ENCODE measurements around the gene IL17C.

Gene IL17C

DNA sequence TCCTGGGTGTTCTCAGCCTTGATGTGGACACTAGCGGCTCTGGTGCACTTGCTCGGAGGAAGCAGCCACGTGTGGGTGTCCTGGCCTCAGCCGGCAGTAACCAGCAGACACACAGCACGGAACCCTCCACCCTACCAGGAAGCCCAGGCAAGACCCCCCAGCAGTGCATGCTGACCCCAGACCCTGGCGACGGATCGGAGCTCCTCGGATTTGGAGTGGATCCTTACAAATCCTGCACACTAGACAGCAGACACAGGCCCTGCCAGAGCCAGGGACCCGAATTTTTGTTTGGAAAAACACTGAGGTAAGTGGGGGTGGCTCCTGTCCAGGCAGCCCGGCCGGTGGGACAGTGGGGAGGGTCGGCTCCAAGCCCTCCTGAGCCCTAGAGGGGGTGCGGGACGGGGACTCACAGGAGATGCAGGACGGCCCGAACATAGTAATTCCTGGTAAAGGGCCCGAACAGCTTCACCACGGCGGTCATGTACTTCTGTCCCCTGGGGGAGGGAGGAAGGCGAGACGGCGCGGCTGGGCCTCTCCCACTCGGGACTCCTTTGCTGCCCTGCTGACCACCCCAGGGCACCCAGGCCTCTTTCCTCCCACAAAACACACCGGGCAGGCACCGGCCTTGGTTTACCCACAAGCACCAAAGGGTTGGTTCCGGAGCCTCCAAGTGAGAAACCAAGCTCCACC, 8.1 kb downstream of the IL17C start:
- DNase-seq (ENCODE audit: low read depth), result no peak

DNA sequence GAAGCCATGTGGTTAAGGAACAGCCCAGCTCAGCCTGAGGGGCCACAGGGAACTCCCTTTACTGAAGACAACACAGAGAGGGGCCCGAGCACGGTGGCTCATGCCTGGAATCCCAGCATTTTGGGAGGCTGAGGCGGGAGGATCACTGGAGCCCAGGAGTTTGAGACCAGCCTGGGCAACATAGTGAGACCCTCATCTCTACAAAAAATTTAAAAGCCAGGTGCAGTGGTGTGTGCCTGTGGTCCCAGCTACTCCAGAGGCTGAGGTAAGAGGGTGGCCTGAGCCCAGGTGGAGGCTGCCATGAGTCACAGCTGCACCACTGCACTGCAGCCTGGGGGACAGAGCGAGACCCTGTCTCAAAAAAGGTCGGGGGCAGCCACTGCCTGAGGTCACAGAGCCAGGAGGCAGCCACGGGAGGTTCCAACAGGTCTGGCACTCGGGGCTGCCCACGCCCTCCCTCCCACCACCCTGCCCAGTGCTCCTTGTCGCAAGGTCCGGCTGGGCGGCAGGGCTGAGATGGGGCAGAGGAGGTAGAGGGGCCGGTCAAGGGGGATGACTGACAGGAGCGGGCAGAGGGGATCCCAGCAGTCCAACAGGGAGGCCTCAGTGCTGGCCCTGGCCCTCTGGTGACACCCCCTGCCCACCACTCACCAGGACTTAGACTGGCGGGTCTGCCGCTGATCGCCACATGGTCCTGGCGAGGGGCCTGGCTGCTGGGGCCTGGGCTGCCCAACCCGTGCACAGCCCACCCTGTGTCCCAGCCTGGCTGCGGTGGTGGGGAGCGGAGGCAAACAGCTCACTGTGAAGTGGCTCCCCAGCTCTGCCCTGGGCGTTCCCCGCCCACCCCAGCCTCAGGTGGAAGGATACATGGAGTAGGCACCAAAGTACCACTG, 9.1 kb downstream of the IL17C start:
- DNase-seq (ENCODE audit: low read depth), result no peak

DNA sequence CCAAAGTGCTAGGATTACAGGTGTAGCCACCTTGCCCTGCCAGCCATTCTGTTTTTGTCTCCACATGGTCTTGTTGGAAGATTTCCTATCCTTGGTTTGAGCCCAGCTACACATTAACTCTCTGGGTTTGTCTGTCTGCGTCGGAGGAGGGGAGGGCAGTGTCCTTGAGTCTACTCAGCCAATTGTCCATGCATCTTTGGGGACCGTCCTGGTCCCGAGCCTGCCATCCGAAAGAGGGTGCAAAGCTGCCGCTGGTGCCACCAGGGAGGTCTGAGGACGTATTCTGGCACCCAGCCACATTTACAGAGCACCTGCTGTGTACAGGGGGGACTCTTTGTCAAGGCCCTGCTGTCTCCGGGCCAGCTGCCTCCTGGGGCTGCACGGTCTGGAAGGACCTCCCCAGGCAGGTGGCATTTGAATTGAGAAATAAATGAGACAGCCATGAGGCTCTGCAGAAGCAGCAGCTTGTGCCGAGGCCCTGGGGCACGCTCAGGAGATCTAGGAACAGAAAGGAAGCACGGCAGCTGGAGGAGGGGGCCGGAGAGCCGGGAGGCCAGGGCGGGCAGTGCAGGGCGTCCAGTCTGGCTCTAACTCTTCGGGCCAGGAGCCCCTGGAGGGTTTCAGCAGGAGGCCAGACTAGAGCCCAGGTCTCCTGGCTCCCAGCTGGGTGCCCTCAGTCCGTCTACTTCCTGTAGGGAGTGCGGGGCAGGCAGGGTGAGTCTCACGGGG, 11.0 kb downstream of the IL17C start:
- DNase-seq (ENCODE audit: low read depth), result no peak

DNA sequence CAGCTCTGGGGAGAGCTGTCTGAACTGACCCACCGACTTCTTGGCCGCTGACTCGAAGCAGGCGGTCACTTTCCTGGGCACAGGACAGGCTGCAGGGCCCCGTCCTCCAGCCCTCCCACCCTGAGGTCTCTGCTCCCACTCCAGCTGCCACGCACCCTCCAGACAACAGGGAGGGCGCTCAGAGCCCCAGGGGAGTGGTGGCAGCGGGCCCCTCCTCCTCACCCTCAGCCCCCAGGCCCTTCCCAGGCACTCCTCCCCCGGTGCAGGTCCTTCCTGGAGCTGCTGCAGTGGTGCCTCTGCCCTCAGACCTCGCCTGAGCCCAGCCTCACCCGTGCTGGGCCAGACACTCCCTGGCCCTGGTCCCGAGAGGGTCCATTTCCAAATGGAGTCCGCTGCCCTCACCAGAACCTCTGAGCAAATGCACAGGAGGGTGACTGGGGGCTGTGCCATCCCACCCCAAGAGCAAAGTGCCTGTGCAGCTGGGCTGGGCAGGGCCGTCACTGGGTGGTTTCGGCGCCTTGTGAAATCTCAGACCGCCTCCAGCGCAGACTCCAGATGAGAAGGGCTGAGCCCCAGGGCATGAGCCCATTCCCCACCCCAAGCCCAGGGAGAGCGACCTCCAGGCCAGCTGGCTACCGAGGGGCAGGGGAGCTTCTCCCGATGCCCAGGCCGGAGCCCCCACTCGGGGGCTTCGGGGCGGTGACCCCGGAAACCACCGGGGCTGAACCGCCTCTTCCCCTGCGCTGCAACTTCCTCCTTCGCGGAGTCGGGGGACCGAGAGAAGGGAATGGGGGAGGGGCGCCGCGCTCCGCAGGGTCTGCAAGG, 11.8 kb downstream of the IL17C start:
- no peak for DNase-seq (ENCODE audit: low read depth)

DNA sequence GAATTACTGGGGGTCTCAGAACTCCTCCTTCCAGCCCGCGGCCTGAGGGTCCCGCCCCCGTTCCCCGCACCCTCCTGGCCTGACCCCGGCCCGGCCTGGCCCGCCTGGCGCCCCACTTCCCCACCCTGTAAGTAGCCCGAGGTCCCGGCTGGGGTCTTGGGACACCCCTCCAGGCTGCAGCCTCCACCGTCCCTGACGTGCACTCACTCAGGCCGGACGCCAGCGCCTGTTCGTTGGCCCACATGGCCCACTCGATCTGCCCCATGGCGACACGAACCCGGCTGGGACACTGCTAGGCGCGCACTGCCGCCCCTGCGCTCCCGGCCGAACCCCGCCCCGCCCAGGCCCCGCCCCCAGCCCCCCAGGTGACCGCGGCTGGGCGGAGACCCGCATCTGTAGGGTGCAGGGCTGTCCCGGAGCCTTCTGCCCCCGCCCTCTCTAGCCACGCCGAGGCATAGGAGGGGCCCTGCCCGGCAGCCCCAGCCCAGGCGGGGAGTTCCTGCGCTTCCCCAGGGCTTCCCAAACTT, 12.4 kb downstream of the IL17C start, which contains the start of gene CYBA:
TSS of gene CYBA (minus strand) at position 305 of the 527 bp plus-strand sequence. CDS start at position 265, 40 bp downstream.
- DNase-seq (ENCODE audit: low read depth), result peak; percentile 18

DNA sequence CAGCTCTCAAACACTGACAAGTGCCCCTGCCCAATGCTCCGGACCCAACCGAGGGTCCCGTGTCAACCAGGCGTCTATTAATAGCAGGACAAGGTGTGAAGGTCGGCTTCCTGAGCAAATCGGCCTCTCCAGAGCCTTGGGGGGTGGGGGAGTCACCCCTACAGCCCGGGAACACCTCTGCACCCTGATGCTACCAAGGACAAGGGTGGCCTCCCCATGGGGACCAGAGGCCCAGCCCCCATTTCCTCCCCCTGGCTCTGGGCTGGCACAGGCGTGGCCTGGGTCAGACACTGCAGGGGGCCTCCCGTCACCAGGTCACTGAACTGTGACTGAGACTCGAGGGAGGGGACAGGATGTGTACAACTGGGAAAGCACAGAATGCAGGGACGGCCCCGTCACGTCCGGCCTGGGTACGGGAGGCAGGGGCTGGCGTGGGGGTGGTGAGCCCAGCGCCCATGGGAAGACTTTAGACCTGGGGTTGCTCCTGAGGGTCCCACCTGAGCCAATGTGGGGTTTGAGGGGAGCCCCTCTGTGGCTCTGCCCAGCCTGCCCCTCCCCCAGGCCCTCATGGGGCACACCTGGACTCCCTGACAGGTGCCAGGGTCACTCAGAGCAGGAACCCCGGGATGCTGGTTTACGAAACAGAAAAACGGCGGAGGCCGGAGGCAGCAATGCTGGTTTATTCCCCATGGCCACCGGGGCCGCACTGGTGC, 13.1 kb downstream of the IL17C start:
- no peak for DNase-seq (ENCODE audit: low read depth)

DNA sequence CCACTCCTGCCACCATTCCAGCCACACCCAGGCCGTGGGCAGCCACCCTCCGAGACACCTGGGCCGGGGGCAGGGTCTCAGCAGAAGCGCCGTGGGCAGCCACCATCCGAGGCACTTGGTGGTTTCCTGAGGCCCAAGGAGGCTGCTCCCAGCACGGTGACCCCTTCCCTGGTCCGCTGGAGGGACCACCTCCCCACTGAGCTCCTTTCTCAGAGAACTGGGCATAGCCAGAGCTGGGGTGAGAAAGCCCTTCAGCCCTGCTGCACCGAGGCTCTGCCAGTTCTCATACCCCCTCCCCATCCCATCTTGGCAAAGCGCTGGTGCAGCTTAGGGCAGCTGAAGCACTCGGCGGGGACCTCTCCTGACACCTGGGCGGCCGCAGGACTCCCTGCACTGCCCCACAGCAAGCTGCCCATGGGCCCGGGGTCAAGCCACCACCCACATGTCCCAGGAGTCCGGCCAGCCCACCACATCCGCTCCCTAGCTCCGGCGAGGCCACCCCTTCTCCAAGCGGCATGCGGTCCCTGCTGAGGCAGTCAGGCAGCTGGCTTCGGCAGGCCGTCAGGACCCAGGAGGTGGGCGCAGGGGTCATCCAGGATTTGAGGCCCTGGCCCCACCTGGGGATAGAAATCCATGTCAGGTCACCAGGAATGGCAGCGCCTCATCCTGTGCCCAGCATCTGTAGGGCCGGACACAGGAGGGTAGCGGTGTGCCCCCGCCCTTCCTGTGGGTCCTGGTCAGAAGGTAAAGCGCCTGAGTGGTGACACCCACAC, 13.8 kb downstream of the IL17C start:
- no peak for DNase-seq (ENCODE audit: low read depth)

DNA sequence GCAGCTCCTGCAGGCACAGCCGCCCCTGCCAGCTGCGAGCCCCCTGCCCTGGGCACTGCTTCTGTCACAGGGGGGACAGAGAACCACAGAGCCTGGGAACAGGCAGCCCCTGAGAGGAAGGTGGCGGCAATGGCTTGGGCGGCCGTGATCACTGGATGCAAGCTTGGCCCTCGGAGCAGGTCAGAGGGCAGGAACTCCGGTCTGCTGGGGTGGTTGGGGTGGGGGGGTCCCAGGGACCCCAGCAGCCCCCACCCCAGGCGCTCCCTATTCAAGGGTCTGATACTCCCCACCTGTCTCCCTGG, 14.3 kb downstream of the IL17C start:
- DNase-seq (ENCODE audit: low read depth), result no peak

DNA sequence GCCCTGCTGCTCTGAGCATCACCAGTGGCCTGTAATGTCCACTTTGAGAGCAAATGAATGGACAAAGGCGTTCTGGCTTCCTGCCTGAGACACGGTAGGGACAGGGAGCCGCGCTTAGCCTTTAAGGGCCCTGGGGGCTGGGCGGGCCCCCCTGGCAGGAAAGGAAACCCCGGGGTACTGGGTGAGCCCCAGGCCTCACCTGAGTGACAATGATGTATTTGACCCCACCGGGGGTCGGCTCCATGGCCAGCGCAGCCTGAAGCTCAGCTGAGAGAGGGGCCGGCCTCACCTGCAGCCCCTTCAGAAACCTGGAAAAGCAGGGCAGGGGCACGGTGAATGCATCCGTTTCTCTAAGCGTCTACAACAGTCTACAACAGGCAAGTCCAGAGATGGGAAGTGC, 14.7 kb downstream of the IL17C start:
- no peak for DNase-seq (ENCODE audit: low read depth)

DNA sequence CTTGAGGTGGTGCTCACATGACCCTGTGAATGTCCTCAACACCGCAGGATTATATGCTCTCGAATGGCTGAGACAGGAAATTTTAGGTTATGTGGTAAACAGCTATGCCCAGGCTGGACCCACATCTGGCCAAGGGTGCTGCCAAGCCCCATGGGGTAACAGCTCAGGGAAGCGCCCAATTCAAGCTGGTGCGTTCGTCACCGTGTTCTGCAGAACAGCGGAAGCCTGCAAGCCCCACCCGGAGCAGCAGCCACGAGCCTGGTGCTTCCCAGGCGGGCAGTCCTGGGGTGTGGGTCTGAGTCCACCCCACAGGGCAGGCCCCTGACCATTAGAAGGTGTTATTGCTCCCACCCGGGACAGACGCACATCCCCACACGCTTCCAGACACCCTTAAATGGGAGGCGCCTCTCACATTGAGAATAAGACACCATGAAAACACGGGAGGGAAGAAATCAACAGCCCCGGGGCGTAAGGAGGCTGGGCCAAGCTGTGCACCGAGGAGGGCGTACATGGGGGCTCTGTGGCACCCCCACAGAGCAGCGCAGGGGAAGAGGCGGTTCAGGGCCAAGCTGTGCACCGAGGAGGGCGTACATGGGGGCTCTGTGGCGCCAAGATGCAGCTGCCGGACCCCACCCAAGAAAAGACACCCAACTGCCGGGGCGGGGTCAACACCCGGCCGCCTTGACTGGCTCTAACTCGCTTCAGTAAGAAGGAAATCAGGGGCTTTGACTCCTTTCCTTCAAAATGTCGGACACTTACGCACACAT, 15.4 kb downstream of the IL17C start:
- no peak for DNase-seq (ENCODE audit: low read depth)

DNA sequence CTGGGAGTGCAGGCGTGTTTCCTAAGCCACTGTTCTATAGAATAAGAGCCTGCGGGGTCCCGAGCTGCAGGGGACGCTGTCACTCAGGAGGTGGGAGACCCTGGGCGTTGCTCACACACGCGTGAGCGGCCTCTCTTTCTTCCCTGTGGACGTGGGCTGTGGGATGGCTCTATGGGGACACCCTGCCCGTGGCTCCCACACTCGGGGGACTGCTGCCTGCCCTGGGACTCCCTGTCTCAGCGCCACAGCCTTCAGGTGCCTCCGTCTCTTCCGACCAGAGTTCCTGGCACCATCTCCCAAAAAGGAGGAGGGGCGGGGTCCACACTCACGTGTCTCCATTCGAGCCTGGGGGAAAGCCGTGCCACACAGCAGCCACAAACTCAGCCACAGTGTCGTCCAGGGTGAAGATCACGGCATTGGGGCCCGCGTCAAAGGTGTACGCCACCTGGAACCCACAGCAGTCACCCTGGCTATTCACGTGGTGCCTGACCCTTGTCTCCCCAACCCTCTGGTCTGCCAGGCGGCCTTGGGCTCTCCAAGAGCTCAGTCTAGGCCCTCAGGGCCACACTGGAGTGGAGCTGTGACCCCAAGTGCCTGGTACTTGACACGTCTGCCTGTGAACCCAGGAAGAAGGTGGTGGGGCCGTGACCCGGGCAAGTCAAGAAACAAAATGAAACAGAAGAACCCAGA, 16.1 kb downstream of the IL17C start:
- DNase-seq (ENCODE audit: low read depth), result no peak

DNA sequence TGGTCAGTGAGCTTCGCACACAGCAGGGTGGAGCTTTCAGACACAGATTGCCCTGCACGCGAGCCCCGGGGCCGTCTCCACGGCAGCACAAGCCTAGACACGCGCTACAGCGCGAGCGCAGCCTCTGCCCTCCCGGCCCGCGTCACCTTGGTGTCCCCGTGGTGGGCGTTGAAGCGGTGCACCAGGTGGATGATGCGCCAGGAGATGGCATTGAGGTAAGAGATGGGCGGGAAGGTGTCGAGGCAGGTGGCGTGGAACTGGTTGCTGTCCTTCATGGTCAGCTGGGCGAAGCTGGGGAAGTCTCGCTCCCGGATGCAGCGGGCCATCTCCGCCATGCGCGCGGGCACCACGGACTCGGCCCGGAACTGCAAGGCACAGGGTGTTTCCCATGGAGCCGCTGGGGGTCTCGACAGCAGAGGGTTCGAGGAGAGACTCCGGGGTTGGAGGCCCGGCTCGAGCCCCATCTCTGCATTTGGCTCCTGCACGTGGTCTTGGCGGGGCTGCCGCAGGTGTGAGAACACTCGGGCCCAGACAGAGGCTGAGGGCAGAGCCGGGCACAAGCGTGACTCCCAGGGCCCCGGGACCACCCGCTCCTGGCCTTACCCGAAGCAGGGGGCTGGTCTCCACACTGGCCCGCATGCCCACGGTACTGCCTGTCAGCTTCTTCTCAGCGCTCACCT, 16.8 kb downstream of the IL17C start:
- DNase-seq (ENCODE audit: low read depth), result no peak

DNA sequence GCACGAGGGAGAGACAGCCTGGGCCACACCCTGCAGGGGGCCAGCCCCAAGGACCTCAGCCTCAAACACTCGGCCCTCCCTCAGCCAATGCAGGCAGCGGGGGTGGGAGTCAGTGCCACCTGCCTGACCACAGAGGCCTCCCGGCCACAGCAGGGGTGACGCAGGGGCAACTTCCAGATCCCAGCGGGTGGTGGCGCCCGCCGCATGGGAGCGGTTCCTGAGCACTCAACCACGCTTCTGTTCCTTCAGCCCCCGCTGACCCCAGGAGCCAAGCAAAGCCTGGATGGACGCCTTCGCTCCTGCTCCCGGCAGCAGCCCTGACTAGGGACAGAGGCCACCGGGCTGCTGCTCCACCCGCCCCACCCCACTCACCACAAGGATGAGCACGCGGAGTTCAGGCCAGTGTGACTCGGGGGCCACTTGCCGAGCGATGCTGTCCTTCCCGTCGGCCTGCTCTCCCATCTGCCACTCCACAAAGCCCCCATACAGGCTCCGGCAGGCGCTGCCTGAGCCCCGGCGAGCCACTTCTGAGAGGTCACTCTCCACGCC, 17.4 kb downstream of the IL17C start:
- DNase-seq (ENCODE audit: low read depth), result no peak

DNA sequence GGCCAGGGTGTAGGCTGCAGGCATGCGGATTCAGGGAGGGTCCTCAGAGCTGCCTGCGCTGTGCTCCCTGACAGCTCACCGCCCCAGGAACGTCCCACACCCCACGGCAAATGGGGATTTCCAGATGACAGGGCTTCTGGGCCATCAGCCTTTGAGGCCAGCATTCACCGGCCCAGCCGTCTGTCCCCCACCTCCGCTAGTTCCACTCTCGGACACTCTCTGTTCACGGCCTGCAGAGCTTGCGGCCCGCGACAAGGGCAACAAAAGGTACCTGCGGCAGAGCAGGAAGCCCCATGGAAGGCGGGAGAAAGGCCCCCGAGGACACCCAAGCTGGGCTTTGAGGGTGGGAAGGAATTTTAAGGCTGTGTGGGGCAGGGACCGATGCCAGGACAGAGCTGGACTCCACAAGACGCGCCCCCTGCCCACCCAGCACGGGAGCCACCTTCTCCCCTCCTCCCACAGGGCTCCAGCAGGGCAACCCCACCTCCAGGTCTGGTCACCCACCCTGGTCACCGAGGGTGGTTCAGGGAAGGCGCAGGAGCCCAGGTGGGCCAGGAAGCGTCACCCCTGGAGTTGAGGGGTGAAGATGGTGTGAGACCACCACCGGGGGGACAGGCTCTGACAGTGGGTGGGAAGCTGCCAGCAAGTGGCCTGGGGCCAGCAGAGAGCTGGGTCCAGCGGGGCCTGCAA, 18.1 kb downstream of the IL17C start:
- no peak for DNase-seq (ENCODE audit: low read depth)

DNA sequence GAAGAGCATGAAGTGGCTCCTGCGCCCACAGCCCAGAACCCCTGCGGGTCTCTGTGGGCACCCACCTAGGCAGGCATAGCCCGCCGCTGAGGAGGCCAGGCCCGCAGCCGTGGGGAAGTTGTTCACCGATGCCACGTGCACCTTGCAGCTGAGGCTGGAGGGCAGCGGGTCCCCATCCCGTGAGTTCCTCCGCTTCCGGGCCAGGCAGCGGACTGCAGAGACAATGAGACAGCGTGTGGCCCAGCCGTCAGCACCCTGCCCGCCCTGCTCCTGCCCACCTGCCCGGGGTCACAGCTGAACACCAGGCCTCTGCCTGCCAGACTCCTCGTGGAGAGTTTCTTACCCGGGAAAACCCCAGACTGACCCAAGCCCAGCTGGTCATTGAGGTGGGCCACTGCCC, 19.0 kb downstream of the IL17C start:
- no peak for DNase-seq (ENCODE audit: low read depth)

DNA sequence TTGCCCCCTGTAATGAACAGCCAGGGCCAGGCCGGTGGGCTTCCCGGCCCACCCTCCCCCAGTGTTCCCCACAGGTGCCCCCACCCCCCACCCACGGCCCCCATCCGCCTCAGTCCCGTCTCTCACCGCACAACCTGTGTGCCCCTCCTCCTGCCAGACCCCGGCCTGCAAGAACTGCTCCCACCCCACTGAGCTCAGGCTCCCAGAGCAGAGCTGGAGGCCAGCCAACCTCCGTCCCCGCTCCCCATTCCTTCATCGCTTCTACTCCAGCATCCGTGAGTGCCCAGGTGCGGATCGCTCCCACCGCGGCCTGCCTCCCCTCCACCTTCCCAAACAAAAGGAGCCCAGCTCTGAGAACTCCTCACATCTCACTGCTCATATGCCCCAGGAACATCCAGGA, 20.3 kb downstream of the IL17C start:
- DNase-seq (ENCODE audit: low read depth), result no peak

DNA sequence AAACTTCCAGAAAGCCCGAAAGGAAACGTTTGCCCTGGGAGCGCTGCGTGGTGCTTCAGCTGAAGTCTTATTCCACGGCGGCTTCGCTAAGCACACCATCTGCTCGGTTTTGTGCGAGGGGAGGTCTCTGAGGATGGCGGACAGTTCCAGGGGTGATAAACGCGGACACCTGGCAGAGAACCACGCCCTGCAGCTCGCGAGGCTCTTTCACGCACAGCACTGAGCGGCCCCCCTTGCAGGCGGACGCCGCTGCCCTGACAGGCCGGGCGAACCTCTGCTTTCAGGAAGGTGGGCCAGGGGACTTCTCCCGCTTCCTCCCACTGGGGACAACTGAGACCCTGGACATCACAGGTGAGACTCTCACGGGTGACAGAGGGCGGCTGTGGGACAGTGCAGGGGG, 20.8 kb downstream of the IL17C start:
- no peak for DNase-seq (ENCODE audit: low read depth)

Data from fibroblast of the conjunctiva (primary cell).